Spinal cord (tissue), 10 donors: Measurements from ENCODE around the gene RUNX1. TPM values are rescaled to one million over a fixed set of nuclear protein-coding genes. Genes with fewer than 3 reads are reported as not detected.

Experiments
- DNase-seq, 6 donors: peaks; one replicate each; pipeline versions ENCODE4 v3.0.0 to v3.0.0-alpha.2; 2013 to 2015; ENCODE audit warnings: low spot score in 6 of 6, low read depth in 4 of 6
- H3K27ac ChIP-seq: one replicate; pipeline ENCODE4 v1.5.1; 2013; ENCODE audit warnings: low read depth, low read length, control low read depth
- H3K27me3 ChIP-seq: one replicate; pipeline ENCODE4 v1.6.1; 2013; ENCODE audit warnings: low read length; ENCODE audit not compliant: control insufficient read depth, insufficient read depth
- H3K36me3 ChIP-seq: one replicate; pipeline ENCODE4 v1.6.1; 2013; ENCODE audit warnings: low read length; ENCODE audit not compliant: control insufficient read depth, insufficient read depth
- H3K4me1 ChIP-seq: one replicate; pipeline ENCODE4 v1.6.1; 2013; ENCODE audit warnings: low read length; ENCODE audit not compliant: control insufficient read depth, insufficient read depth
- H3K4me3 ChIP-seq: one replicate; pipeline ENCODE4 v1.5.1; 2013; ENCODE audit warnings: low read depth, low read length, control low read depth
- H3K9me3 ChIP-seq: one replicate; pipeline ENCODE4 v1.6.1; 2013; ENCODE audit warnings: low read length; ENCODE audit not compliant: control insufficient read depth, insufficient read depth
- WGBS: methylation state at CpG from one replicate; pipeline ENCODE4 v1.1.5; 2013; ENCODE audit warnings: missing lambda C conversion rate; ENCODE audit not compliant: insufficient coverage; 5-methylcytosine and 5-hydroxymethylcytosine counted together
- polyA plus RNA-seq, 2 donors: library from polyadenylated mRNA; unstranded; fragments of 120-200 nt; gene quantifications; one replicate each; pipeline ENCODE4 v1.2.1, GENCODE V29; 2013; ENCODE audit not compliant: insufficient read length in 2 of 2
- total RNA-seq, 2 donors: library from RNA; depleted of rRNA in 1 of 2; stranded (reverse); fragments of 120-200 nt in 1 of 2; fragments of >200 nt in 1 of 2; gene quantifications; one replicate each; pipeline versions ENCODE4 v1.2.3 to v1.2.4, GENCODE V29; 2013 to 2014
- donor health status: healthy.

The RUNX1 gene
- total and polyA plus RNA-seq, 4 donors = 2.1 to 7.1 (median 3.2) TPM

- WGBS = 74% methylated on average over 2 of the region's 3 CpGs
- Histone ChIP-seq H3K4me1 (peaks cover 8% of the 10 kb centered on the region), H3K36me3 (no peaks in the 10 kb centered on the region), H3K9me3 (no peaks in the 10 kb centered on the region), H3K27me3 (peaks cover 11% of the 10 kb centered on the region), H3K4me3 (no peak overlapping the region), H3K27ac (no peak overlapping the region)
- DNase-seq = no peak
Measured at GRCh38 chr21:35023396-35024070, 25.6 kb downstream of the RUNX1 start.

GRCh38 chr21:35021546-35021945 lies 27.6 kb downstream of the RUNX1 start:
- Histone ChIP-seq H3K4me1 (peaks cover 2% of the 10 kb centered on the region), H3K27ac (no peak overlapping the region), H3K27me3 (peaks cover 8% of the 10 kb centered on the region), H3K4me3 (no peak overlapping the region), H3K36me3 (no peaks in the 10 kb centered on the region), H3K9me3 (no peaks in the 10 kb centered on the region)
- WGBS = 100% methylated on average over 3 of the region's 3 CpGs
- DNase-seq = no peak

- Histone ChIP-seq H3K4me3 (no peak overlapping the region), H3K27ac (no peak overlapping the region), H3K4me1 (no peaks in the 10 kb centered on the region), H3K9me3 (no peaks in the 10 kb centered on the region), H3K36me3 (no peaks in the 10 kb centered on the region), H3K27me3 (peaks cover 3% of the 10 kb centered on the region)
- no peak for DNase-seq
- no CpG with 5 or more reads among the region's 1 CpG for WGBS
Measured at GRCh38 chr21:35020902-35021301, 28.2 kb downstream of the RUNX1 start.

GRCh38 chr21:35020436-35020835 lies 28.7 kb downstream of the RUNX1 start:
- DNase-seq = no peak
- 96% methylated on average over 3 of the region's 4 CpGs for WGBS
- H3K36me3 ChIP-seq = no peaks in the 10 kb centered on the region
- H3K27ac ChIP-seq = no peak overlapping the region
- H3K4me1 ChIP-seq = no peaks in the 10 kb centered on the region
- no peaks in the 10 kb centered on the region for H3K9me3 ChIP-seq
- H3K27me3 ChIP-seq = peaks cover 3% of the 10 kb centered on the region
- no peak overlapping the region for H3K4me3 ChIP-seq

- 46% methylated on average over 3 of the region's 9 CpGs for WGBS
- Histone ChIP-seq H3K4me3 (no peak overlapping the region), H3K36me3 (no peaks in the 10 kb centered on the region), H3K4me1 (no peaks in the 10 kb centered on the region), H3K9me3 (no peaks in the 10 kb centered on the region), H3K27me3 (no peaks in the 10 kb centered on the region), H3K27ac (no peak overlapping the region)
- DNase-seq = no peak
Measured at GRCh38 chr21:35019631-35020032, 29.5 kb downstream of the RUNX1 start.

- H3K4me1 ChIP-seq = no peaks in the 10 kb centered on the region
- no peak overlapping the region for H3K27ac ChIP-seq
- H3K9me3 ChIP-seq = no peaks in the 10 kb centered on the region
- no peaks in the 10 kb centered on the region for H3K27me3 ChIP-seq
- DNase-seq = no peak
- no peak overlapping the region for H3K4me3 ChIP-seq
- no peaks in the 10 kb centered on the region for H3K36me3 ChIP-seq
- WGBS = 66% methylated on average over 5 of the region's 6 CpGs
Measured at GRCh38 chr21:35017256-35017655, 31.8 kb downstream of the RUNX1 start.

GRCh38 chr21:35016517-35017188 lies 32.4 kb downstream of the RUNX1 start:
- WGBS = 100% methylated on average over 1 of the region's 1 CpG

GRCh38 chr21:35016071-35016470 lies 33.0 kb downstream of the RUNX1 start:
- no CpG with 5 or more reads among the region's 4 CpGs for WGBS
- no peaks in the 10 kb centered on the region for H3K27me3 ChIP-seq
- H3K27ac ChIP-seq = no peak overlapping the region
- H3K4me1 ChIP-seq = no peaks in the 10 kb centered on the region
- H3K4me3 ChIP-seq = no peak overlapping the region
- H3K9me3 ChIP-seq = no peaks in the 10 kb centered on the region
- DNase-seq = no peak
- no peaks in the 10 kb centered on the region for H3K36me3 ChIP-seq

More at GRCh38 chr21:35016517-35017188, 32.4 kb downstream of the RUNX1 start:
- Histone ChIP-seq H3K36me3 (no peaks in the 10 kb centered on the region), H3K4me3 (no peak overlapping the region), H3K27ac (no peak overlapping the region), H3K4me1 (no peaks in the 10 kb centered on the region), H3K27me3 (no peaks in the 10 kb centered on the region), H3K9me3 (no peaks in the 10 kb centered on the region)
- no peak for DNase-seq

- no peak overlapping the region for H3K27ac ChIP-seq
- no peaks in the 10 kb centered on the region for H3K27me3 ChIP-seq
- H3K4me1 ChIP-seq = no peaks in the 10 kb centered on the region
- WGBS = no CpG with 5 or more reads among the region's 5 CpGs
- no peaks in the 10 kb centered on the region for H3K36me3 ChIP-seq
- H3K9me3 ChIP-seq = no peaks in the 10 kb centered on the region
- H3K4me3 ChIP-seq = no peak overlapping the region
- DNase-seq = no peak
Measured at GRCh38 chr21:35015435-35016024, 33.6 kb downstream of the RUNX1 start.
